GM19351 (cell line): ENCODE data around the gene USP4.

Source experiments
- ATAC-seq: cut with Tn5 transposase; IDR thresholded peaks from one replicate; pipeline ENCODE4 v1.9.1; 2021; ENCODE audit warnings: mild to moderate bottlenecking, moderate library complexity; ENCODE audit not compliant: unreplicated experiment

USP4 gene

DNA sequence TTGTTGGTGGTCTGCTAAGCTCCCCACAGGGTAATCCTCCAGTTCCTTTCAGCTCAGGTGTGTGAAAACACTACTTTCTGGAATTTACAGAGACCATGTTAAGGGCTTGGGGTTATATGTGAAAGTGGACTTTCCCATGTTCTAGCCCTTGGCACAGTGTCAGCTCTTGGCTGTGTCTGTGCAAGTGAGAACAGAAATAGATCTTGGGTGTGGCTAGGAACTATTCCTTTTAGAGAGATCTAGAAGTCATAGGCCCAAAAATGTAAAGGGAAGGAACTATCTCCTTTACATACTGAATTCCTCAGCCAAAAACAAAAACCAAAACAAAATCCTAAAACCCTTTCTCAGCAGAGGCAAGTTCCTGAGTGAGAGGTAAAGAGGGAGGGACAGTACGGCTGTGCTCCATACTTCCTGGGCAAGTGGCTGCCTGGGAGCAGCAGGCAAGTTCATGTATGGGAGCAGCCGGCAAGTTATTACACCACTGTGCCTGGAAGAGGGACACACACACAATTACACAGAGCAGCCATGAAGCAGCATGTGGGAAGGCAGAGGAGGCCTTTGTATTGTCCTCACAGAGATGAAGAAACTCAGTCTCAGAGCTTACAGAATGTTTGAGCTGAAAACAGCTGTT lies 43.0 kb downstream of the USP4 start:
- no peak for ATAC-seq

DNA sequence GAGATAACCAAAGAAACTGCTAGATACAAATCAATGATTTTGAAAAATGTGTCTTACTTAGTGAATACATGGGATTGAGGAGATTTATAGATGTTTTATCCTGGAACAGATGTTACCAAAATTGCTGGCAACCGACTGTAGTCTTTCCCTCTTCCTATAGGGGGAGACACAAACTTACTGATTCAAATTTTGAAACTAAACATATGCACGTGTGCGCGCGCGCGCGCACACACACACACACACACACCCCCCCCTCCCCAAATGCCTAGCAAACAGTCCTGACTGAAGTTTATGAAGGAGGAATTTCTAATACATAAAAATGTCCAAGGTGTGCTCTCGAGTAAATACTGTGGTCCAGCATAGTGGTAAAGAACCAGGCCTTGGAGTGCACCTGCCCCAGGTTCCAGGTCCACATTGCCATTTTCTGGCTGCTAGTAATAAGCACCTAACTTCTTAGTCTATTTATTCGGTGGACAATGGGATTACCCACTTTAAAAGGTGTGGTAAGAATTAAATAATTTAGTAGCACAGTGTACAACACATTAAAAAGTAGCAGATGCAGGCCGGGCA lies 44.3 kb downstream of the USP4 start:
- no peak for ATAC-seq

DNA sequence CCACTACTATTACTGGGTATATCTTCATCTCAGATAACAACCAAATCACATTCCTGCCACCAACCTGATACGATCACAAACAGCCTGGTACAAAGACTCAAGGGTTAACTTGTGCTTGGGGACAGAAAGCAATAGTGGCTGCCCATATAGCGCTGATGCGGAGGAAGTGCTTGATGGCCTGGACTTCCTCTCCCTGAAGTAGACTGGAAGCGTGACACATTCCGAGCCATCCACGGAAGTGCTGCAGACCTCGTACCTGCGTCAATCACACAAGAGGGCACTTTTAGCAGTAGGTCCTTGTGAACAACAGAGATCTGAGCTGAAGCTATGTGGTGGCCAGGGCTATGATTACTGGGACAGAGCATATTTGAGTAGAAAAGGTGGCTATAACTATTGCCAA lies 45.5 kb downstream of the USP4 start:
- no peak for ATAC-seq

- no peak for ATAC-seq
Measured at GRCh38 chr3:49283997-49284396, 55.9 kb downstream of the USP4 start.

GRCh38 chr3:49279376-49279775 lies 60.5 kb downstream of the USP4 start:
- ATAC-seq, result no peak

DNA sequence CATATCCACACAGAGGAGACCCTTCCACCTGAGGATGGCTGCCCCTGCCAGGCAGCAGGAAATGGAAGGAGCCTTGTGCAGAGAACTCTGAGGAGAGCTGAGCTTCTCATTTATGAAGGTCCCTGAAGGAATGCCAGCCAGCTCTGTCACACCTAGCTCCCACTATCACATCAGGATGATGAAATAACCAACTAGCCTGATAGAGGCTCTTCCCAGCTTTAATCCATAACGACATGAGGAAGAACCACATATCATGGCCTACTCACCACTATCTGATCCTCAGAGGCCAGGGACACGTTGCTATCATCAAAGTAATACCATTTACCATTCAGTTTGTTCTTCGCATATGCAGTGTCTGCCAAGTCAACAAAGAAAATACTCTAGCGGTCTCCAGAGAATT lies 61.3 kb downstream of the USP4 start:
- no peak for ATAC-seq

DNA sequence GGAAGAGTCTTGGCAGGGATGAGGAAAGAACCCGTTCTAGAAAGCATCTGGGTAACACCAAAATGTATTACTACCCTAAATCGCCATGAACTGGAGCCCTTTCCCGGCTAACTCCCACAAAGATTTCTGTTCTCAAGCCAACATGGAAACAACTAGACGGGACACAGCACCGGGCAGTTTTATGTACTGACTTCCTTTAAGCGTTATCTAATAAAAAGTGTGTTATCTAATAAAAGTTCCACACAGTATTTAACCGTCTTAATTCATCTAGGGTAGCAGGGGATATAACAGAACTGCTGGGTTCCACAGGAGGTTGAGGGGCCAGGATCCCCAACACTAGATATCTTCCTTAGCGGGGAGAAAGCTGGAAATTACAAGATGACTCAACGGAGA lies 62.5 kb downstream of the USP4 start:
- no peak for ATAC-seq

GRCh38 chr3:49276475-49277382 lies 63.1 kb downstream of the USP4 start, which contains the start of gene C3orf62:
Gene C3orf62, minus strand, starts transcription at chr3:49277232. Its CDS starts 360 bp downstream, at chr3:49276872.
- no peak for ATAC-seq

DNA sequence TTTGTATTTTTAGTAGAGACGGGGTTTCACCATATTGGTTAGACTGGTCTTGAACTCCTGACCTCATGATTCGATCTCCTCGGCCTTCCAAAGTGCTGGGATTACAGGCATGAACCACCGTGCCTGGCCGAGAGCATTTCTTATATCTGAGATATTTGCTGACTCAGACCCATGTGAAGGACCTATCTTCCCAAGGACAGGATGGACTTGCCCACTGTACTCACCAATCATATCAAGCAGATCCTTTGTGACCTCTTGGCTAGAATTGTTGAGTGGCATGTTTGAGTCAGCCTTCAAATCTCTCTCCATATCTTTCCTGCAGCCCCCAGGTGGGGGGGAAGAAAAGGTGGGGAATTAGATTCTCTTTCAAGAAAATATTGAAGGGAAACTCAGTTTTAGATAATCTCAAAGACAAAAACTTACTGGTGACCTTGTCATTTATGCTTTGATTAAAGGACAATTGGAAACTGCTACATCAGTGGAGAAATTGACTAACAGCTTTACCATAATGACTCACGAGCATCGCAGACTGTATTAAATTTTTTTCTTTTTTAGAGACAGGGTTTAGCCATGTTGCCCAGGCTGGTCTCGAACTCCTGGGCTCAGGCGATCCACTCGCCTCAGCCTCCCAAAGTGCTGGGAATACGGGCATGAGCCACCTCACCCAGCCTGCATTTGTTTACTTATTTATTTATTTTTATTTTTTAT lies 65.9 kb downstream of the USP4 start:
- ATAC-seq, result no peak

DNA sequence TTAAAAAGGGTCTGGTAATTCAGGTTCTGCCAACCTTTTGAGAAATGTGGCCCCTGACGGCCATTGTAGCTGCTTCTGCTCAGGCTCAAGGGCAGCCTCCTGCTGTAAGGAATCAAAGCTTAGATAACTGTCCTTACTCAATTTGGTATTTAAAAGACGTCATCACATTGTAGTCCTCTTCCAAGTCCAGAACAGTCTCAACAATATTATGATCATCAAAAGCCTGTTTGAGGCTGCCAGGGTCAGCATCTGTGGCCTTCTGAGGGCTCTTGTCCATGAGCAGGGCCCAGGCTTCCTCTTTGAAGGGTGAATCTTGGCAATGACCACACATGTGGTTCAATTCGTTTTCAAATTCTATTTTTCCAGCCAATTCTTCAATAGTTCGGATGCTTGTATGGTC lies 68.8 kb downstream of the USP4 start:
- ATAC-seq, result no peak

- ATAC-seq, result no peak
Measured at GRCh38 chr3:49270156-49270500, 69.7 kb downstream of the USP4 start.

DNA sequence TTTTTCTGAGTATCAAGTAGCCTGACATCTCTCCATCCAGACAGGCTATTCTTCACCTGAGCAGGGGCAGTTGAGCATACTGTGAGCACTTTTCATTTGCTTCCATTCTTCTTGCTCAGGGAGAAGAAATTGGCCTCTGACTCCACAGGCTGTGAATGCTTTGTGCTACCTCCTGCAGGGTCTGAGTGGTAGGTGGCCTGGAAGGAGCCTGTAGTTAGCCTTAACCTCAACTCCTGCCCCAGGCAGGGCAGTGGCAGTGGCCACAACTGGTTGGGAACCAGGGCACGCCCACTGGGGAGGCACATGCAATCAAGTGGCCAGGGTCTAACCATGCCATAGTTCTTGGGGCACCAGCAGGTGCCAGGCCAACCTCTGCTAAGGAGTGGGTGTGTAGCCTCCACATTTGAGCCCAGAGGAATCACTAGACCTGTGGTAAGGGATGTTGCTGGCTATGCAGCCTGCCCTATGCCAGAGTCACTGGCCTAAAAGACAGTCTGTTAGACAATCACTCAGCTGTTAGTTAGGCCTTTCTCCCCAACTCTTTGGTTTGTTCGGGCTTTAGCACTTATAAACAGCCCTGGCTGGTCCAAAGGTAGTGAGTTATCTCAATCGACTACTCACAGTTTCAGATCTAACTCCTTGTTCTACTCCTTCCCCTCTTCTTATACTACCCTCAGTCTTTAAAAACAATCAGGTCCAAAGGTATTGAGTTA lies 70.3 kb downstream of the USP4 start:
- no peak for ATAC-seq

DNA sequence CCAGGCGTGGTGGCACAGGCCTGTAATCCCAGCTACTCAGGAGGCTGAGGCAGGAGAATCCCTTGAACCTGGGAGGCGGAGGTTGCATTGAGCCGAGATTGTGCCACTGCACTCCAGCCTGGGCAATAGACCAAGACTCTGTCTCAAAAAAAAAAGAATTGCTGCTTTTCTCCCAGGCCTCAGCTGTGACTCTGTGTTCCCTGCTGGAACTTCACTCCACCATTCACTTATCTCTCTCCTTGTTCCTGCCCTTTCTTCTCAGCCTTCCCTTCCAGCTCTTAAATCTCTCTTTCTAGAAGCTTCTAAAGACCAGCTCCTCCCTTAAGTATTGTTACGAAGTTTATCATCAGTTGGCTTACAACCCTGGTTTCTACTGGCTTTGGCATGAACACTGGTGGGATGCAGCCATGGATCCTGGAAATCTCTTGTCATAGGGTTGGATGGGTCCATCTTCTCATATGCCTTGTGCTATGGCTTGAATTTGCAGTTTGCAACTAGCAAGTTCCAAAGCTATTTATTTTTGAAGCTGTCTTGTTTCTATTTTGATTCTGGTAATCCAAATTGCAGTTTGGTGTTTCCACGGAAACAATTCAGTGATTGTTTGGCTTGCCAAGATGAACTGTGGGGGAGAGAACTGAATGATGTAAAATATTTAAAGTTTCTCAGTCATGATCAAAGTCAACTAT lies 73.3 kb downstream of the USP4 start:
- no peak for ATAC-seq

GRCh38 chr3:49265661-49266386 lies 74.0 kb downstream of the USP4 start:
- no peak for ATAC-seq

DNA sequence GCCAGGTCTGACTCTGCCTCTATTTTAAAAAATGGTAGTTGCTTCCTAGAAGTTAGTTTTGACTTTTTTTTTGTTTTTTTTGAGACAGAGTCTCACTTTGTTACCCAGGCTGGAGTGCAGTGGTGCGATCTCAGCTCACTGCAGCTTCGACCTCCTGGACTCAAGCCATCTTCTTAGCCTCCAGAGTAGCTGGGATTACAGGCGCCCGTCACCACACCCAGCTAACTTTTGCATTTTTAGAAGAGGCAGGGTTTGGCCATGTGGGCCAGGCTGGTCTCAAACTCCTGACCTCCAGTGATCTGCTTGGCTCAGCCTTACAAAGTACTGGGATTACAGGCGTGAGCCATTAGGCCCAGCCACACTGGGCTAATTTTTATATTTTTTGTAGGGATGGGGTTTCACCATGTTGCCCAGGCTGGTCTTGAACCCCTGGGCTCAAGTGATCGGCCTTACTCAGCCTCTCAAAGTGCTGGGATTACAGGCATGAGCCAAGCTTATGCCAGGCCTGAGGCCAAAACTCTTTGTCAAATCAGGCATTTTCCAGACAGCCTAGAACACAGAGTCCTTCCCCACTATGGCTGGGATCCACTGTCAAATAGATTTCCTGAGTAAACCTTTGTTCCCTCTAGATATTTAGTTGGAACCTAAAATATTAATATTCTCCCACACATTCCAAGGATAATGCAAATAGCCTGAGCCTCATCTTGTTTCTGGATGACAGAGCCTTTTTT lies 76.5 kb downstream of the USP4 start:
- no peak for ATAC-seq

DNA sequence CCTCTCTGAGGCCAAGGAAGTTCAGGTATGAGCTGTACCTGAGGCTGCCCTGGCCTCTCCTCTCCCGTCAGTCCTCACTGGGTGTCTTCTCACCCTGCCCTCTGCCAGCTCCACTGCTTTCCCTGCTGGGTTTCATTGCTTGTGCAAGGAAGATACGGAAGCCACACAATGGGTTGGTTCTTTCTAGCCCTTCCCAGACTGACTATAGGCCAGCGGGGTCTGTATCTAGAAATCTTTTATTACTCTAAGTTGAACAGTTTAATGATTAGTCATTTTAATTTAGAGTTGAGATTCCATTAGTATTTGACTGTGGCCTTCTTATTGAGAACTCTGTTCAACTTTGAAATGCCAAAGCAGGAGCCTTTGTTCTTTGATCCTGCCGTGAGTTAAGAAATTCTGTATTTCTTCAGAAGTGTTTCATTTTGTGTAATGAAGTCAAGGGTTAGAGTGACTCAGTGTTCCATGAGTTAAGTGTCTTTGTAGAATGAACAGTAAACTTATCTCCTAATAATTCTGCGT lies 79.0 kb downstream of the USP4 start:
- no peak for ATAC-seq

GRCh38 chr3:49257187-49257586 lies 82.7 kb downstream of the USP4 start:
- no peak for ATAC-seq

DNA sequence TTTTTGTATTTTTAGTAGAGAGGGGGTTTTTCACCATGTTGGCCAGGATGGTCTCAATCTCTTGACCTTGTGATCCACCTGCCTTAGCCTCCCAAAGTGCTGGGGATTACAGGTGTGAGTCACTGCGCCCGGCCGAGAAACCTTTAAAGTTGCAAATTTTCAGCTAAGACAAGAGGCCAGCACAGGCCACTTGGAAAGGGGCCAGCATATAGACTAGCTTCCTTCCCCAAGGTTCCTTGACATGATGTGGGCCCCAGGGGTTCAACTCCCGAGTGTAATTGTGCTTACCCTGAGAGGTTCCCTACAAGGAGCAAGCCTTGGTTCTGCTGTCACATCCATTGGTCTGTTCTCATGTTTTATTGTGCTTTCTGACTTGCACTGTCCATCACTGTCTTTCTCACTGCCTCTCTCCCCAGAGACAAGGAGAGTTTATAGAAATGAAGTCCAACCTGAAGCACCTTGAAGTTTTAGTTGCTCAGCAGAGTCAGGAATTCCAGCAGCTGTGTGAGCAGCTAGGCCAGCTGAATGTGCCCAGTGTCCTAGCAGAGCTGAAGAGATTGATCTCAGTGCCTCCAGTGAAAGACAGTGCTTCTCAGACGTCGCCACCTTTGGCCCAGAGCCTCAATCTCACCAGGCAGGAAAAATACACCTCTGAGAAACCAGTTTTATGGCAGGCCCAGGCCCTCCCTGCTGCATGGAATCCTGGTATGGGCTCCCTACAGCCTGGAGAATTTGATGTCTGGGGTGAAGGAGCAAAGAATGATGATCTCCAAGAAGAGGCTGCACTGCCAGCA lies 83.9 kb downstream of the USP4 start:
- ATAC-seq, result no peak
